Stimulated activated naive CD4-positive, alpha-beta T cell treated with Interleukin-2 at 50 U/mL for 16 hours (primary cell): ENCODE measurements around the gene CXCL8.
A peak's percentile ranks its signal among the peaks of the same experiment; 100 is the strongest.

Experiments
- DNase-seq: peaks from one replicate; lab custom pipeline; 2025; lab: John Stamatoyannopoulos, UW

CXCL8 gene

GRCh38 chr4:73718375-73719373 is 21.7 kb upstream of the CXCL8 start:
- DNase-seq = no peak

- DNase-seq = no peak
Observed at GRCh38 chr4:73721435-73721834, 18.9 kb upstream of the CXCL8 start.

- no peak for DNase-seq
Observed at GRCh38 chr4:73721909-73722308, 18.5 kb upstream of the CXCL8 start.

- no peak for DNase-seq
Observed at GRCh38 chr4:73723023-73723422, 17.3 kb upstream of the CXCL8 start.

GRCh38 chr4:73723928-73724327 is 16.4 kb upstream of the CXCL8 start:
- DNase-seq = no peak

- no peak for DNase-seq
Observed at GRCh38 chr4:73725510-73725909, 14.9 kb upstream of the CXCL8 start.

- DNase-seq = no peak
Observed at GRCh38 chr4:73725985-73726384, 14.4 kb upstream of the CXCL8 start.

- no peak for DNase-seq
Observed at GRCh38 chr4:73727685-73728084, 12.7 kb upstream of the CXCL8 start.

GRCh38 chr4:73728091-73728741 is 12.2 kb upstream of the CXCL8 start:
- no peak for DNase-seq

GRCh38 chr4:73729534-73730165 is 10.7 kb upstream of the CXCL8 start:
- peak; percentile 0 for DNase-seq

GRCh38 chr4:73730292-73730691 is 10.1 kb upstream of the CXCL8 start:
- DNase-seq = no peak

GRCh38 chr4:73730867-73731266 is 9.5 kb upstream of the CXCL8 start:
- no peak for DNase-seq

GRCh38 chr4:73731968-73732610 is 8.3 kb upstream of the CXCL8 start:
- no peak for DNase-seq

GRCh38 chr4:73732759-73733431 is 7.5 kb upstream of the CXCL8 start:
- DNase-seq = no peak

- DNase-seq = no peak
Observed at GRCh38 chr4:73734530-73735001, 5.8 kb upstream of the CXCL8 start.

- no peak for DNase-seq
Observed at GRCh38 chr4:73735231-73735630, 5.1 kb upstream of the CXCL8 start.

- DNase-seq = no peak
Observed at GRCh38 chr4:73741031-73741749, 821 bp downstream of the CXCL8 start.

GRCh38 chr4:73741750-73742489 is 1.6 kb downstream of the CXCL8 start:
- DNase-seq = no peak

- no peak for DNase-seq
Observed at GRCh38 chr4:73742490-73743160, 2.3 kb downstream of the CXCL8 start.

GRCh38 chr4:73743281-73743680 is 2.9 kb downstream of the CXCL8 start:
- no peak for DNase-seq
